ENCODE data around the gene ERAL1. TPM values are rescaled to one million over a fixed set of nuclear protein-coding genes. Genes with fewer than 3 reads are reported as not detected.

Gene ERAL1
- total RNA-seq, 1 donor, result 39.3 TPM

DNA sequence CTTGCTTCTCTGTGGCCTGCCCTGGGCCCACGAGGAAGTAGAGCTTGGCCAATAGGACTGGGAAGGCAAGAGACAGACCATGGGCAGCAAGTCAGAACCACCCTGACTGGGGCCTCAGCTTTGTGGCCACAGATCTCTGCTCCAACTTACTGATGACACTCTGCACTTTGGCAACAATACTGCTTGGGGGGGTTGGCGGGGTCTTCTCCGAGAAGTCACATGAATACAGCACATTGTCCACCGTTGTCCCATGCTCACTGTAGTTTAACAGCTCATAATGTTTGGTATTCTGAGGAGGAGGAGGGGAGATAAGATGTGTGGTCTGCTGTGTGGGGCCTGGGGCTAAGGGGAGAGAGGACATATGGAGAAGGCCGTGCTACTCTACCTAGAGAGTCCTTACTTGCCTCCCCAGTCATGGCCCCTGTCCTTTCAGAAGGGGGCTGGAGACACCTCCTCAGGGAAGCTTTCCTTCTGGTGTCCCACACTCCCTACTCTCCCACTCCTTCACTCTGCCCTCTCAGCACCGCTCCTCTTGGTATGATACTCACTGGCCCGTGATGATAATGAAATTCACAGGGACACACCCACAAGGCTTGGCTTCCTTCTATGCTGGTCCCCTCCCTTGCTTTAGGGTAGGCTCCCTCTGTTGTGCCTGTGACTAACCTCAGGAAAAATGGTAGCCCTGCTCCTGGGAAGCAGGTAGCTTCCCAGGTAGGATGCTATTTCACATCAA, 52.1 kb downstream of the ERAL1 start:
- no peak for DNase-seq (ENCODE audit: low read depth)
- TF ChIP-seq, protein P1, sequence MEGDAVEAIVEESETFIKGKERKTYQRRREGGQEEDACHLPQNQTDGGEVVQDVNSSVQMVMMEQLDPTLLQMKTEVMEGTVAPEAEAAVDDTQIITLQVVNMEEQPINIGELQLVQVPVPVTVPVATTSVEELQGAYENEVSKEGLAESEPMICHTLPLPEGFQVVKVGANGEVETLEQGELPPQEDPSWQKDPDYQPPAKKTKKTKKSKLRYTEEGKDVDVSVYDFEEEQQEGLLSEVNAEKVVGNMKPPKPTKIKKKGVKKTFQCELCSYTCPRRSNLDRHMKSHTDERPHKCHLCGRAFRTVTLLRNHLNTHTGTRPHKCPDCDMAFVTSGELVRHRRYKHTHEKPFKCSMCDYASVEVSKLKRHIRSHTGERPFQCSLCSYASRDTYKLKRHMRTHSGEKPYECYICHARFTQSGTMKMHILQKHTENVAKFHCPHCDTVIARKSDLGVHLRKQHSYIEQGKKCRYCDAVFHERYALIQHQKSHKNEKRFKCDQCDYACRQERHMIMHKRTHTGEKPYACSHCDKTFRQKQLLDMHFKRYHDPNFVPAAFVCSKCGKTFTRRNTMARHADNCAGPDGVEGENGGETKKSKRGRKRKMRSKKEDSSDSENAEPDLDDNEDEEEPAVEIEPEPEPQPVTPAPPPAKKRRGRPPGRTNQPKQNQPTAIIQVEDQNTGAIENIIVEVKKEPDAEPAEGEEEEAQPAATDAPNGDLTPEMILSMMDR (IDR thresholded peaks at IDR 0.05; ENCODE audit: insufficient read depth, low read depth, low read length), result no peak
- no peak overlapping the region for H3K4me3 ChIP-seq (ENCODE audit: low read depth, low read length)

DNA sequence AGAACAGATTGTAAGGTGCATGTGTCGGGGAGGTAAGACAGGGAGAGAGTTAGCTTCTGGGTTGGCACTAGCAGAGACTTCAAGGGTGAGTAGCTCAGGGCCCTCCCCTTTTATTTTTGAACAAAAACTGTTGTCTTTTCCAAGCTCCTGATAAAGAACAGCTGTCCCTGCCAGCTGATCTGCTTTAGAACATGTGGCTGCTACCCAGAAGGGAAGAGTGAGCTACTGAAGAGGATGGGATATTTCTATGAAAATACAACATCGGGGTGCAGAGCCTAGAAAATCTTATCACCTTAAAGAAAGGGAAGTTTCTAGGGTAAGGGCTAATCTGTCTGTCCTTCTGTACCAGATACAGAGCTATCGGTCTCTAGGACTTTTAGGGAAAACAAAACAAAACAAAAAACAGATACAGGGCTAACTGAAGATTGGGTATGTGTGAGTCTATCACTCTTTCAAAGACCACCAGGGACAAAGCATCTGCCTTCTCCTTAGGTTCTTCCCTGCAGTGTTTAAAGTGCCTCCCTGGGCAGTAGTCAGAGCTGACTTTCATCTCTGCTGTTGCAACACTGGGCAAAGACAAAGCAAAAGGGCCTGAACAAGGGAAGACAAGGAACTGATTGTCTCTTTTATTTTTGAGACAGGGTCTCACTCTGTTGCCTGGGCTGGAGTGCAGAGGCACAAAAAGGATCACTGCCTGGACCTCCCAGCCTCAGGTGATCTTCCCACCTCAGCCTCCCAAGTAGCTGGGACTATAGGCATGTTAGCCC, 53.1 kb downstream of the ERAL1 start:
- DNase-seq (ENCODE audit: low read depth), result no peak
- no peak overlapping the region for H3K4me3 ChIP-seq (ENCODE audit: low read depth, low read length)
- TF ChIP-seq, protein P1 (IDR thresholded peaks at IDR 0.05; ENCODE audit: insufficient read depth, low read depth, low read length), result no peak

DNA sequence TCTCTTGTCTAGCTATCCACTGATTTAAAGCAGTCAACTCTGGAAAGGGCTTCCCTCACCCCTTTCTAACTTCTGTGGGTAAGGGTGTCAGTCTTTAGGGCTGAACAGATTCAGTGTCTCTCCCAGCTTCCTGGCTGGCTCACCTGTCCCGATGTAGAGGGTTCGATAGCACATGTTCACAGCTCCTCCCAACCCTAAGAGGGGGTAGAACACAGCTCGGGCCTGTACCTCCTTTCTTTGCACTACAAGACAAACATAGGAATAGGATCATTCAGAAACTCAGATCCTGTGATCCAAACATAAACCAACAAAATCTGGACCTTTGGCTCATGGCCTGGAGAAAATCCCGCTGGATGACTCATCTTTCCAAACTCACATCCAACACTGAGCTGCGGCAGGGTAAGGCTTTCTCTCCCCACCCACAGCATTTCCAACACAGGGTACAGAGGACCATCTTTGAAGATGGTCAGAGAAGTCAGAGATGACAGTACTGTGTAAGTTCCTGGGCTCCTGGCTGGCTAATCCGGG, 53.9 kb downstream of the ERAL1 start:
- TF ChIP-seq, protein P1 (IDR thresholded peaks at IDR 0.05; ENCODE audit: insufficient read depth, low read depth, low read length), result no peak

DNA sequence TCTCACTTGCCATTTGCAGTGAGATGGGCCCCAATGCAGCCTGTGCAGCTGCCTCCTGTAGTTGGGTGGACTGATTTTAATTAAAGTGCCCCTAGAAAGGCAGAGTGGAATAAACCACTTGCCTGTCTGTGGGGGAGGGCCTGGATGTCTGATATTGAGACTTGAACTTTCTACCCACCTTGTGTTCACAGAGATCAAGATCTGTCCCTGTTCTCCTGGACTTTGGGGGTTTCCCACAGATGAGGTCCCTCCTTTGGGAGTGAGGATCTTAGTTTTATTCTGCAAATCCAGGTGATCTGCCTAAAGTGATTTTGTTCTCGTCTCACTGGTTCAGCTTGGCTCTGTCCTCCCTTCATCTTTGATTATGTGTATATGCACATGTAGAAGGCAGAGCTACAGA, 55.7 kb downstream of the ERAL1 start:
- no peak overlapping the region for H3K4me3 ChIP-seq (ENCODE audit: low read depth, low read length)
- DNase-seq (ENCODE audit: low read depth), result no peak
- TF ChIP-seq, protein P1 (IDR thresholded peaks at IDR 0.05; ENCODE audit: insufficient read depth, low read depth, low read length), result no peak

More for the DNA sequence above, 53.9 kb downstream of the ERAL1 start:
- no peak overlapping the region for H3K4me3 ChIP-seq (ENCODE audit: low read depth, low read length)
- DNase-seq (ENCODE audit: low read depth), result peak; percentile 86

Small RNAs within 50 kb of the gene (small RNA-seq; reads per million reads assigned to genes)
- gene RF00019, result not detected

Other genes starting within 250 kb of the ERAL1 start
- gene RSKR, start 240.8 kb upstream of the ERAL1 start, total RNA-seq, result 4.8 and 5.6 TPM in 2 replicates
- gene BLTP2, start 209.9 kb upstream of the ERAL1 start, total RNA-seq, result 143 and 176 TPM in 2 replicates
- gene SDF2, start 193.1 kb upstream of the ERAL1 start, total RNA-seq, result 41.6 and 57.4 TPM in 2 replicates
- 52.2 and 54.4 TPM in 2 replicates for gene SUPT6H, start 192.8 kb upstream of the ERAL1 start, total RNA-seq
- under 0.01 and 1.6 TPM in 2 replicates for gene PROCA1, start 143.1 kb upstream of the ERAL1 start, total RNA-seq
- 148 and 185 TPM in 2 replicates for gene RAB34, start 137.1 kb upstream of the ERAL1 start, total RNA-seq
- gene RPL23A, start 135.0 kb upstream of the ERAL1 start, total RNA-seq, result 336 and 532 TPM in 2 replicates
- gene TLCD1, start 128.8 kb upstream of the ERAL1 start, total RNA-seq, result 6.1 and 8.2 TPM in 2 replicates
- gene NEK8, start 126.2 kb upstream of the ERAL1 start, total RNA-seq, result 2.2 and 7.4 TPM in 2 replicates
- gene TRAF4, start 111.0 kb upstream of the ERAL1 start, total RNA-seq, result 37.7 and 64.8 TPM in 2 replicates
- 5.5 and 6.9 TPM in 2 replicates for gene FAM222B, start 12.2 kb upstream of the ERAL1 start, total RNA-seq
- 39.6 and 43.6 TPM in 2 replicates for gene FLOT2, start 42.7 kb downstream of the ERAL1 start, total RNA-seq
- 2.6 and 3.5 TPM in 2 replicates for gene DHRS13, start 48.1 kb downstream of the ERAL1 start, total RNA-seq
- gene PHF12, start 96.5 kb downstream of the ERAL1 start, total RNA-seq, result 22.5 and 23.2 TPM in 2 replicates
- not detected in 2 replicates for gene SEZ6, start 151.0 kb downstream of the ERAL1 start, total RNA-seq
- gene PIPOX, start 188.1 kb downstream of the ERAL1 start, total RNA-seq, result 1.7 and 2.9 TPM in 2 replicates

Data from fibroblast of villous mesenchyme (primary cell).